Hepatocyte (in vitro differentiated cells): ENCODE data around the gene THSD4.

Experiments used
- CTCF ChIP-seq: fragments of 200-600 bp; sonication (generic); IDR thresholded peaks from 2 replicates; pipeline ENCODE4 v1.5.1; 2016; ENCODE audit warnings: antibody characterized with exemption, mild to moderate bottlenecking; ENCODE audit not compliant: poor library complexity
- EZH2 ChIP-seq: fragments of 200-600 bp; sonication (generic); IDR thresholded peaks from 2 replicates; pipeline ENCODE4 v1.6.1; 2016; ENCODE audit warnings: antibody characterized with exemption, mild to moderate bottlenecking, borderline replicate concordance
- EZH2phosphoT487 ChIP-seq: fragments of 200-600 bp; sonication (generic); IDR thresholded peaks from one replicate; pipeline ENCODE4 v1.6.1; 2018; ENCODE audit warnings: antibody characterized with exemption, mild to moderate bottlenecking, low read depth, moderate library complexity; ENCODE audit not compliant: unreplicated experiment, severe bottlenecking

GRCh38 chr15:71782422-71783165 lies 667.3 kb downstream of the THSD4 start:
- TF ChIP-seq CTCF (no peak), EZH2phosphoT487 (no peak), EZH2 (no peak)
